Stomach (tissue), 9 donors: Measurements from ENCODE around the gene NDC80. TPM values are rescaled to one million over a fixed set of nuclear protein-coding genes. Genes with fewer than 3 reads are reported as not detected.

Experiments
- DNase-seq, 2 donors: peaks; one replicate each; pipeline versions ENCODE4 v3.0.0 to v3.0.0-alpha.2; 2013 to 2019
- H3K27ac ChIP-seq, 5 donors: fragments of 200-600 bp in 4 of 5; sonication (generic) in 4 of 5; one replicate each; pipeline ENCODE4 v1.5.1; 2013 to 2019; ENCODE audit warnings: mild to moderate bottlenecking in 1 of 5, moderate library complexity in 1 of 5
- H3K27me3 ChIP-seq, 3 donors: fragments of 200-600 bp; sonication (generic); one replicate each; pipeline ENCODE4 v1.5.1; 2017 to 2019; ENCODE audit warnings: mixed run types in 1 of 3
- H3K36me3 ChIP-seq, 4 donors: fragments of 200-600 bp; sonication (generic); 1 replicate in 3 of 4; 2 replicates in 1 of 4; pipeline ENCODE4 v1.5.1; 2016 to 2019
- H3K4me1 ChIP-seq, 4 donors: fragments of 200-600 bp; sonication (generic); one replicate each; pipeline ENCODE4 v1.5.1; 2016 to 2019
- H3K4me3 ChIP-seq, 4 donors: fragments of 200-600 bp; sonication (generic) in 3 of 4; one replicate each; pipeline ENCODE4 v1.5.1; 2016 to 2019; ENCODE audit warnings: mild to moderate bottlenecking in 1 of 4
- H3K9me3 ChIP-seq, 4 donors: fragments of 200-600 bp; sonication (generic); one replicate each; pipeline ENCODE4 v1.5.1; 2016 to 2019
- EP300 ChIP-seq: sonication (generic); formaldehyde crosslinking; IDR thresholded peaks from one replicate; pipeline ENCODE4 v1.6.1; 2017; ENCODE audit warnings: antibody characterized with exemption
- POLR2A ChIP-seq, 4 donors: fragments of 450-650 bp; IDR thresholded peaks; one replicate each; pipeline ENCODE4 v1.6.1; 2016; ENCODE audit warnings: antibody characterized with exemption in 4 of 4, control low read depth in 2 of 4, mild to moderate bottlenecking in 1 of 4, moderate library complexity in 1 of 4
- POLR2AphosphoS5 ChIP-seq, 3 donors: sonication (generic); formaldehyde crosslinking; IDR thresholded peaks; one replicate each; pipeline ENCODE4 v1.6.1; 2016; ENCODE audit warnings: antibody characterized with exemption in 3 of 3
- WGBS, 5 donors: extraction: QIAGEN DNeasy Blood & Tissue Kit in 3 of 5; methylation state at CpG; one replicate each; pipeline versions ENCODE4 v1.1.5 to v1.1.7; 2013 to 2018; 5-methylcytosine and 5-hydroxymethylcytosine counted together
- intact Hi-C: fragments of 100-400 bp; cut with DNase I; formaldehyde crosslinking; loops from one replicate; pipeline ENCODE4 v1.15.1; 2023; ENCODE audit warnings: low total_unique reads
- polyA plus RNA-seq, 3 donors: library from polyadenylated mRNA; stranded (reverse); fragments of 200-250 nt; gene quantifications; one replicate each; pipeline ENCODE4 v1.2.3, GENCODE V29; 2013
- total RNA-seq, 5 donors: library from RNA; depleted of rRNA; stranded (reverse); fragments of >200 nt; gene quantifications; one replicate each; pipeline versions ENCODE4 v1.1.0 to v1.2.3, GENCODE V29; 2014 to 2016
- TF ChIP-seq, protein P1 (sequence below), 7 experiments: fragments of 450-650 bp in 4 of 7; fragments of 200-600 bp in 3 of 7; sonication (generic) in 3 of 7; IDR thresholded peaks; one replicate each; pipeline ENCODE4 v1.5.1; 2016 to 2019; ENCODE audit warnings: antibody characterized with exemption in 7 of 7, control low read depth in 2 of 7, mild to moderate bottlenecking in 1 of 7
- donor health status: healthy with polysubstance abuse.
- donor health status: Bipolar disorder and iron deficiency.
- donor health status: healthy.

Gene NDC80
- total and polyA plus RNA-seq, 8 donors: 1.4 to 25.7 (median 3.3) TPM

DNA sequence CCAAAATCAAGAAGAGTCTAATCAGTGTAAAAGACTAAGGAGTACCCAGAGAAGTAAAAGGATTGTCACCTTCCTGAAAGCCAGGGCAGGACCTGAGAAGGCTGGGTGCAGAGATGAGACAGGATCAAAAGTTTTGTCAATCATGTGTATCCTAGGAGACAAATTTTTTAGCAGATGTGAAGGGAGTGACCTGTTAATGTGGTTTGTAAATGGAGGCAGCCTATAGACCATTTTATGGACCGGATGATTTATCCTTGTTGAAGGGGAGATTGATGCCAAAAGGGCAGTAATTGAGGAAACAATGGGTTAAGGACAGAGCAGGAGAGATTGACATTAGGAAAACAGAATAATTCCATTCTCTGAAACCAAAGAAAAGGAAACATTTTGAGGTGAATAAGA is 813 bp downstream of the NDC80 start:
- no peak for TF ChIP-seq EP300
- TF ChIP-seq, protein P1, sequence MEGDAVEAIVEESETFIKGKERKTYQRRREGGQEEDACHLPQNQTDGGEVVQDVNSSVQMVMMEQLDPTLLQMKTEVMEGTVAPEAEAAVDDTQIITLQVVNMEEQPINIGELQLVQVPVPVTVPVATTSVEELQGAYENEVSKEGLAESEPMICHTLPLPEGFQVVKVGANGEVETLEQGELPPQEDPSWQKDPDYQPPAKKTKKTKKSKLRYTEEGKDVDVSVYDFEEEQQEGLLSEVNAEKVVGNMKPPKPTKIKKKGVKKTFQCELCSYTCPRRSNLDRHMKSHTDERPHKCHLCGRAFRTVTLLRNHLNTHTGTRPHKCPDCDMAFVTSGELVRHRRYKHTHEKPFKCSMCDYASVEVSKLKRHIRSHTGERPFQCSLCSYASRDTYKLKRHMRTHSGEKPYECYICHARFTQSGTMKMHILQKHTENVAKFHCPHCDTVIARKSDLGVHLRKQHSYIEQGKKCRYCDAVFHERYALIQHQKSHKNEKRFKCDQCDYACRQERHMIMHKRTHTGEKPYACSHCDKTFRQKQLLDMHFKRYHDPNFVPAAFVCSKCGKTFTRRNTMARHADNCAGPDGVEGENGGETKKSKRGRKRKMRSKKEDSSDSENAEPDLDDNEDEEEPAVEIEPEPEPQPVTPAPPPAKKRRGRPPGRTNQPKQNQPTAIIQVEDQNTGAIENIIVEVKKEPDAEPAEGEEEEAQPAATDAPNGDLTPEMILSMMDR (IDR thresholded peaks at IDR 0.05): no peak
- TF ChIP-seq POLR2A (IDR thresholded peaks at IDR 0.05): no peak
- TF ChIP-seq POLR2AphosphoS5 (IDR thresholded peaks at IDR 0.05): no peak
- Histone ChIP-seq H3K36me3 (peaks cover 0 to 3% (median under 1%) of the 10 kb centered on the region in 4 donors), H3K27ac (no peak overlapping the region), H3K27me3 (no peaks in the 10 kb centered on the region), H3K9me3 (no peaks in the 10 kb centered on the region), H3K4me3 (peak overlapping the region in 3 of 4 donors; percentile 67), H3K4me1 (peaks cover 9 to 43% (median 25%) of the 10 kb centered on the region in 4 donors)
- no peak for DNase-seq
- 0 to 7% (median 4%) methylated on average over 1 of the region's 1 CpG for WGBS, 5 donors
- intact Hi-C loops: loop anchor here (10.0 kb wide), 1 partner anchor 83 kb away; the partner anchor contains the start of gene SMCHD1

DNA sequence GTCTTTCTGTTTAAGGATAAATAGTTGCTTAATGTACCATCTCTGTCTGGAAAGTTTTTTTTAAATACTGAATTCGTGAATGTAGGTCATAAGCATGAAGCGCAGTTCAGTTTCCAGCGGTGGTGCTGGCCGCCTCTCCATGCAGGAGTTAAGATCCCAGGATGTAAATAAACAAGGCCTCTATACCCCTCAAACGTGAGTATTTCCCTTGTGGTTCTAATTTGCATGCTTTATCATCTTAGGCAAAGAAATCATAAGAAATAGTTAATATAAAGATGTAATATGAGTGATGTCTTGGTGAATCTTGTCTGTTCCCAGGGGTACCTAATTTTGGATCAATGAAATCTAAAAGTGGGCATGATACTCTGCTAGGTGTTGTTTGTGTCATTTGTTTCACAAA is 1.5 kb downstream of the NDC80 start:
- intact Hi-C loops: loop anchor here (10.0 kb wide), 1 partner anchor 82 kb away; the partner anchor contains the start of gene SMCHD1
- H3K4me3 ChIP-seq: no peak overlapping the region

DNA sequence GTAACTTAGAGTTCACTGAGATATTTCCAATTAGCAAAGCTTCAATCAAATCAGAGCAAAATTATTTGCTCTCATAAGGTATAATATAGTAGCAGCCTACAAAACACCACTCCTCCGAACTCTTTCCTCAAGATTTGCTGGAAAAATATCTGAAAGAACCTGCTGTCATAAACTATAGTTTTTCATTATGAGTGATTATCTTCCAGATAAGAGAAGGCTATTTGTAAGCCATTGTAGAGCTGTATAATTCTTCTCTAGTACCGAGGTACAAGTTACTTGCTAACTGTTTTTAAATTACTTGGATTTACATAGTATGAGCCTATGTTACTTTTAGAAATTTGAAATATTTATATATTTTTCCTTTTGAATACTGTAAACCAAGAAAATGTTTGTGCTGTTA is 2.1 kb downstream of the NDC80 start:
- H3K36me3 ChIP-seq: no peaks in the 10 kb centered on the region
- H3K27me3 ChIP-seq: no peaks in the 10 kb centered on the region
- H3K4me1 ChIP-seq: peaks cover 9 to 43% (median 25%) of the 10 kb centered on the region in 4 donors
- DNase-seq: no peak
- WGBS, 5 donors: 29 to 58% (median 35%) methylated on average over 2 of the region's 2 CpGs
- no peak overlapping the region for H3K27ac ChIP-seq
- no peak overlapping the region for H3K4me3 ChIP-seq
- H3K9me3 ChIP-seq: no peaks in the 10 kb centered on the region
- TF ChIP-seq, protein P1 (IDR thresholded peaks at IDR 0.05): no peak
- TF ChIP-seq EP300 (no peak), POLR2AphosphoS5 (IDR thresholded peaks at IDR 0.05) (no peak), POLR2A (IDR thresholded peaks at IDR 0.05) (no peak)
- intact Hi-C loops: loop anchor here (10.0 kb wide), 1 partner anchor 81 kb away; the partner anchor contains the start of gene SMCHD1

More for the DNA sequence above, 1.5 kb downstream of the NDC80 start:
- 31 to 44% (median 33%) methylated on average over 5 of the region's 5 CpGs for WGBS, 5 donors
- H3K27me3 ChIP-seq: no peaks in the 10 kb centered on the region
- H3K4me1 ChIP-seq: peaks cover 9 to 43% (median 25%) of the 10 kb centered on the region in 4 donors
- TF ChIP-seq POLR2AphosphoS5 (IDR thresholded peaks at IDR 0.05): no peak
- no peak for TF ChIP-seq EP300
- TF ChIP-seq, protein P1 (IDR thresholded peaks at IDR 0.05): no peak
- TF ChIP-seq POLR2A (IDR thresholded peaks at IDR 0.05): no peak
- DNase-seq: no peak
- no peak overlapping the region for H3K27ac ChIP-seq
- no peaks in the 10 kb centered on the region for H3K36me3 ChIP-seq
- no peaks in the 10 kb centered on the region for H3K9me3 ChIP-seq

DNA sequence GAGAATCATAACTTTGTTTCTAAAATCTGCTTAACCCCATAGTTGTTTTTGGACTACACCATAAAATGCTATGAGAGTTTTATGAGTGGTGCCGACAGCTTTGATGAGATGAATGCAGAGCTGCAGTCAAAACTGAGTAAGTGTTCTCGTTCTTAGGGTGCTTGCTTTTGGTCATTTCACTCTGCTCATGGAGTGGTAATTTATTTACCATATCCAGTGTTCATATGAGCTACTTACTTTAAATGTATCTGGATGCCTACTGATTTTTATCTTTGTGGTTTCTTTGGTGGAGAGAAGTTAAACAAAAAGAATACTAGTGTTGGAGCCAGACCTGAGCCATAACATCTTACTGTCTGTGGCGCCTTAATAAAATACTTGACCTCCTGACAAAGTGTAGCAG is 16.4 kb downstream of the NDC80 start:
- Histone ChIP-seq H3K27me3 (no peaks in the 10 kb centered on the region), H3K4me3 (no peak overlapping the region), H3K9me3 (no peaks in the 10 kb centered on the region), H3K27ac (no peak overlapping the region), H3K4me1 (peaks cover 0 to 10% (median 0%) of the 10 kb centered on the region in 4 donors), H3K36me3 (peaks cover 0 to 4% (median 0%) of the 10 kb centered on the region in 4 donors)
- intact Hi-C loops: no loop called here
- no peak for DNase-seq
- TF ChIP-seq POLR2A (IDR thresholded peaks at IDR 0.05) (no peak), POLR2AphosphoS5 (IDR thresholded peaks at IDR 0.05) (no peak)
- TF ChIP-seq, protein P1 (IDR thresholded peaks at IDR 0.05): no peak
- 88 to 97% (median 92%) methylated on average over 3 of the region's 3 CpGs for WGBS, 5 donors
